Loucy (cell line): ENCODE results near the gene MLF2.

Source experiments
- H2AFZ ChIP-seq: fragments of 200-600 bp; sonication (generic); 2 replicates; pipeline ENCODE4 v1.6.0; 2016; ENCODE audit warnings: antibody characterized with exemption, mild to moderate bottlenecking, low read length, moderate library complexity
- H3F3A ChIP-seq: fragments of 200-600 bp; 2 replicates; pipeline ENCODE4 v1.6.0; 2016; ENCODE audit warnings: antibody characterized with exemption, low read depth, mild to moderate bottlenecking
- H3K27me3 ChIP-seq: fragments of 200-600 bp; sonication (generic); 2 replicates; pipeline ENCODE4 v1.6.1; 2014; ENCODE audit warnings: low read length, mild to moderate bottlenecking; ENCODE audit not compliant: insufficient read depth, poor library complexity, severe bottlenecking
- H3K36me3 ChIP-seq: fragments of 200-600 bp; sonication (generic); 2 replicates; pipeline ENCODE4 v1.6.1; 2016; ENCODE audit warnings: low read length; ENCODE audit not compliant: insufficient read depth
- H3K4me1 ChIP-seq: fragments of 200-600 bp; sonication (generic); 2 replicates; pipeline ENCODE4 v1.5.1; 2014; ENCODE audit warnings: low read length, mild to moderate bottlenecking; ENCODE audit not compliant: insufficient read depth, poor library complexity, severe bottlenecking
- H3K4me2 ChIP-seq: fragments of 200-600 bp; sonication (generic); 2 replicates; pipeline ENCODE4 v1.6.0; 2014; ENCODE audit warnings: antibody characterized with exemption, low read length, low read depth, mild to moderate bottlenecking; ENCODE audit not compliant: poor library complexity, severe bottlenecking
- H3K4me3 ChIP-seq: fragments of 200-600 bp; sonication (generic); 2 replicates; pipeline ENCODE4 v1.5.1; 2014; ENCODE audit warnings: low read length, mild to moderate bottlenecking, mixed read lengths; ENCODE audit not compliant: poor library complexity, severe bottlenecking
- H3K79me2 ChIP-seq: fragments of 200-600 bp; sonication (generic); 2 replicates; pipeline ENCODE4 v1.6.1; 2014; ENCODE audit warnings: low read length; ENCODE audit not compliant: insufficient read depth
- H3K9ac ChIP-seq: fragments of 200-600 bp; sonication (generic); 2 replicates; pipeline ENCODE4 v1.6.0; 2014; ENCODE audit warnings: mild to moderate bottlenecking, low read depth, low read length, moderate library complexity; ENCODE audit not compliant: poor library complexity, severe bottlenecking
- H3K9me2 ChIP-seq: fragments of 200-600 bp; sonication (generic); replicated peaks from 2 replicates; pipeline ENCODE4 v1.6.1; 2016; ENCODE audit warnings: low read depth, low read length, mixed read lengths
- H3K9me3 ChIP-seq: fragments of 200-600 bp; sonication (generic); 2 replicates; pipeline ENCODE4 v1.6.1; 2014; ENCODE audit warnings: mild to moderate bottlenecking, antibody characterized with exemption, low read length, low read depth; ENCODE audit not compliant: insufficient read depth
- H4K20me1 ChIP-seq: fragments of 200-600 bp; sonication (generic); 2 replicates; pipeline ENCODE4 v1.6.0; 2014; ENCODE audit warnings: antibody characterized with exemption, low read length, mild to moderate bottlenecking; ENCODE audit not compliant: insufficient read depth, poor library complexity, severe bottlenecking
- EZH2phosphoT487 ChIP-seq: fragments of 200-600 bp; IDR thresholded peaks from 2 replicates; pipeline ENCODE4 v1.6.1; 2018; ENCODE audit warnings: antibody characterized with exemption, mild to moderate bottlenecking, moderate library complexity, borderline replicate concordance
- TF ChIP-seq, protein P1 (sequence below): fragments of 200-600 bp; sonication (generic); conservative IDR thresholded peaks from 2 replicates; pipeline ENCODE4 v1.5.1; 2014; ENCODE audit warnings: mild to moderate bottlenecking, antibody characterized with exemption, low read length

MLF2 gene

DNA sequence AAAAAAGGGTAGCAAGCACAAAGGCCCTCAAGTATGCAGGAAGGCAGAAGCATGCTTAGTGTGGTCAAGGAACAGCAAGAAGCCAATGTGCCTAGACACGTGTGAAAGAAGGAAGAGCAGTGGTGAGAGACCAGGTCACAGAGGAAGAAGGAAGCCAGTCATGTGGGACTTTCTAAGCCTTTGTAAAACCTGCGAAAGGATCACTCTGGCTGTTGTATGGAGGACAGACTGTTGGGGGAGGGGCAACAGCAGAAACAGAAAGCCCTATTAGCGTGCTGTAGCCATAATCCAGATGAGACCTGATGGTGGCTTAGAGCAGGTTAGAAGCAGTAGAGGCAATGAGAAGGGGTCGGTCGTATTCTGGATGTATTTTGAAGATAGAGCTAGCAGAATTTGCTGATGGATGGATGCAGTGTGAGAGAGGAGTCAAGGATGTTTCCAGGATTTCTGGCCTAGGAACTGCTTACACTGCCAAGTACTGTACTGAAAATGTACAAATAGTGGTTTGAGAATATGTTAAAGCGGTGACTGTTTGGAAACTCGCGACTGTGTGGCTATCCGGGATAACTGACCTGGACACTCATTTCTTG lies 5.7 kb upstream of the MLF2 start:
- H3K9me2 ChIP-seq: no peaks in the 10 kb centered on the region
- H3K9ac ChIP-seq: no peak overlapping the region
- H3K4me3 ChIP-seq: no peak overlapping the region
- no peak overlapping the region for H3K4me2 ChIP-seq
- H4K20me1 ChIP-seq: no peaks in the 10 kb centered on the region
- no peaks in the 10 kb centered on the region for H3K9me3 ChIP-seq
- no peaks in the 10 kb centered on the region for H3F3A ChIP-seq
- no peaks in the 10 kb centered on the region for H3K36me3 ChIP-seq
- H3K27me3 ChIP-seq: no peaks in the 10 kb centered on the region
- H3K4me1 ChIP-seq: peaks cover 12% of the 10 kb centered on the region
- TF ChIP-seq EZH2phosphoT487: no peak
- TF ChIP-seq, protein P1, sequence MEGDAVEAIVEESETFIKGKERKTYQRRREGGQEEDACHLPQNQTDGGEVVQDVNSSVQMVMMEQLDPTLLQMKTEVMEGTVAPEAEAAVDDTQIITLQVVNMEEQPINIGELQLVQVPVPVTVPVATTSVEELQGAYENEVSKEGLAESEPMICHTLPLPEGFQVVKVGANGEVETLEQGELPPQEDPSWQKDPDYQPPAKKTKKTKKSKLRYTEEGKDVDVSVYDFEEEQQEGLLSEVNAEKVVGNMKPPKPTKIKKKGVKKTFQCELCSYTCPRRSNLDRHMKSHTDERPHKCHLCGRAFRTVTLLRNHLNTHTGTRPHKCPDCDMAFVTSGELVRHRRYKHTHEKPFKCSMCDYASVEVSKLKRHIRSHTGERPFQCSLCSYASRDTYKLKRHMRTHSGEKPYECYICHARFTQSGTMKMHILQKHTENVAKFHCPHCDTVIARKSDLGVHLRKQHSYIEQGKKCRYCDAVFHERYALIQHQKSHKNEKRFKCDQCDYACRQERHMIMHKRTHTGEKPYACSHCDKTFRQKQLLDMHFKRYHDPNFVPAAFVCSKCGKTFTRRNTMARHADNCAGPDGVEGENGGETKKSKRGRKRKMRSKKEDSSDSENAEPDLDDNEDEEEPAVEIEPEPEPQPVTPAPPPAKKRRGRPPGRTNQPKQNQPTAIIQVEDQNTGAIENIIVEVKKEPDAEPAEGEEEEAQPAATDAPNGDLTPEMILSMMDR: no peak
- H3K79me2 ChIP-seq: no peaks in the 10 kb centered on the region
- H2AFZ ChIP-seq: no peak overlapping the region

DNA sequence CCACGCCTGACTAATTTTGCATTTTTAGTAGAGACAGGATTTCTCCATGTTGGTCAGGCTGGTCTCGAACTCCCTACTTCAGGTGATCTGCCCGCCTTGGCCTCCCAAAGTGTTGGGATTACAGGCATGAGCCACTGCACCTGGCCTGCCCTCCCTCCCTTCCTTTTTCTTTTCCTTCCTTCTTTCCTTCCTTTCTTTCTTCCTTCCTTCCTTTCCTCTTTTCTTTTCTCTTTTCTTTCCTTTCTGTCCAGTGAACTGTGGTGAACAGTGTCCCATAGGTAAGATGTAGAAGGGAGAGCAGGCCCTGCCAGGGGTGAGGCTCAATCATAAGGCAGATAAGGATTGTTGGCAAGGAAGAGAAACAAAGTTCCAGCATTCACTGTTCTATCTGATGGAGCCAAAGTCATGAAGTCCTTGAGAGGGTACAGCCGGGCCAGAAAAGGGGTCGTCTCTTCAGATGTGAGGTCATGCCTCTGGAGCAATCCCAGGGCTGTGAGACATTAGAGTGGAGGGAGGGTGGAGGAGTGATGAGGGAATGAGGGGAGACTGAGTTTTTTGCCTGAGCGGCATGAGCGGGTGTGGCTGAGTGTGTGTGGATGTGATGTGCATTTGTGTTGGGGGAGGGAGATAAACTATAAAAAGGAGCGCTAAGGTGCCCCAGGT lies 4.2 kb upstream of the MLF2 start:
- Histone ChIP-seq H3F3A (no peaks in the 10 kb centered on the region), H3K9me2 (no peaks in the 10 kb centered on the region), H3K9me3 (no peaks in the 10 kb centered on the region), H3K36me3 (no peaks in the 10 kb centered on the region), H3K27me3 (peaks cover 3% of the 10 kb centered on the region), H4K20me1 (peaks cover 7% of the 10 kb centered on the region), H3K4me3 (no peak overlapping the region), H3K4me1 (peaks cover 13% of the 10 kb centered on the region), H2AFZ (no peak overlapping the region), H3K4me2 (no peak overlapping the region), H3K9ac (no peak overlapping the region), H3K79me2 (peaks cover 8% of the 10 kb centered on the region)
- no peak for TF ChIP-seq EZH2phosphoT487
- TF ChIP-seq, protein P1: no peak

DNA sequence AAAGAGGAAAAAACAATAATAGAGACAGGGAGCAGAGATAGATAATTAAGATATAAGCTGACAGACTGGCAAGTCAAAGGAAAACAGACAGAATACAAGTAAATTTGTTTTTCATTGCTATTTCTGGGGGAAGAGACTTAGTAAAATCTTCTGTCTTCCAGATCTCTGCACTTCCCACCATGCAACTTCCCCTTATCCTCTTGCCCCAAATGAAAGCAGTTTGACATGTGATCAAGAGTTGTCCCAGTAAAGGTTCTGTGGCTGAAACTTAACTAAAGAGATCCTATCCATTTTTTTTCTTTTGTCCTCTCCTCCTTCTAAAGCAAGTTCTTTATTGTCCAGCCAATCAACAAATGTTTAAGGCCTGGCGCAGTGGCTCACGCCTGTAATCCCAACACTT lies 1.5 kb upstream of the MLF2 start:
- TF ChIP-seq EZH2phosphoT487: no peak
- TF ChIP-seq, protein P1: no peak
- peak overlapping the region; percentile 98 for H3K4me2 ChIP-seq

More for the DNA sequence above, 1.5 kb upstream of the MLF2 start:
- Histone ChIP-seq H3K4me3 (no peak overlapping the region), H4K20me1 (peaks cover 13% of the 10 kb centered on the region), H3K27me3 (peaks cover 3% of the 10 kb centered on the region), H3F3A (no peaks in the 10 kb centered on the region), H2AFZ (no peak overlapping the region), H3K79me2 (peaks cover 30% of the 10 kb centered on the region), H3K9ac (peak overlapping the region; percentile 97), H3K9me2 (no peaks in the 10 kb centered on the region), H3K36me3 (peaks cover 9% of the 10 kb centered on the region; the same call in 1 of the 2 replicates), H3K4me1 (peaks cover 29% of the 10 kb centered on the region), H3K9me3 (no peaks in the 10 kb centered on the region)
